Ectodermal cell (in vitro differentiated cells): ENCODE data around the gene METTL17.
"Not testable (repeated sequence)": the region's sequence is repeated elsewhere in the genome, so short reads cannot be mapped to it uniquely, and the experiment has no call there.

Experiments used
- H3K27ac ChIP-seq: 2 replicates; pipeline ENCODE4 v1.7.0; 2013; ENCODE audit warnings: mild to moderate bottlenecking, low read depth, low read length; ENCODE audit not compliant: insufficient read depth, poor library complexity, severe bottlenecking
- H3K27me3 ChIP-seq: 2 replicates; pipeline ENCODE4 v1.7.0; 2013; ENCODE audit warnings: mild to moderate bottlenecking, low read length; ENCODE audit not compliant: insufficient read depth, control insufficient read depth, poor library complexity, severe bottlenecking
- H3K36me3 ChIP-seq: one replicate; pipeline ENCODE4 v1.7.0; 2013; ENCODE audit warnings: low read length; ENCODE audit not compliant: control insufficient read depth, insufficient read depth
- H3K4me1 ChIP-seq: one replicate; pipeline ENCODE4 v1.7.0; 2013; ENCODE audit warnings: low read length; ENCODE audit not compliant: control insufficient read depth, insufficient read depth
- H3K4me3 ChIP-seq: 2 replicates; pipeline ENCODE4 v1.7.0; 2013; ENCODE audit warnings: low read depth, low read length, control low read depth; ENCODE audit not compliant: insufficient read depth
- H3K9me3 ChIP-seq: 2 replicates; pipeline ENCODE4 v1.7.0; 2013; ENCODE audit warnings: mild to moderate bottlenecking, low read length, moderate library complexity; ENCODE audit not compliant: control insufficient read depth
- WGBS, 2 experiments: methylation state at CpG; one replicate each; pipeline ENCODE4 v1.1.7; 2013; ENCODE audit warnings: missing lambda C conversion rate in 2 of 2; 5-methylcytosine and 5-hydroxymethylcytosine counted together

METTL17 gene

DNA sequence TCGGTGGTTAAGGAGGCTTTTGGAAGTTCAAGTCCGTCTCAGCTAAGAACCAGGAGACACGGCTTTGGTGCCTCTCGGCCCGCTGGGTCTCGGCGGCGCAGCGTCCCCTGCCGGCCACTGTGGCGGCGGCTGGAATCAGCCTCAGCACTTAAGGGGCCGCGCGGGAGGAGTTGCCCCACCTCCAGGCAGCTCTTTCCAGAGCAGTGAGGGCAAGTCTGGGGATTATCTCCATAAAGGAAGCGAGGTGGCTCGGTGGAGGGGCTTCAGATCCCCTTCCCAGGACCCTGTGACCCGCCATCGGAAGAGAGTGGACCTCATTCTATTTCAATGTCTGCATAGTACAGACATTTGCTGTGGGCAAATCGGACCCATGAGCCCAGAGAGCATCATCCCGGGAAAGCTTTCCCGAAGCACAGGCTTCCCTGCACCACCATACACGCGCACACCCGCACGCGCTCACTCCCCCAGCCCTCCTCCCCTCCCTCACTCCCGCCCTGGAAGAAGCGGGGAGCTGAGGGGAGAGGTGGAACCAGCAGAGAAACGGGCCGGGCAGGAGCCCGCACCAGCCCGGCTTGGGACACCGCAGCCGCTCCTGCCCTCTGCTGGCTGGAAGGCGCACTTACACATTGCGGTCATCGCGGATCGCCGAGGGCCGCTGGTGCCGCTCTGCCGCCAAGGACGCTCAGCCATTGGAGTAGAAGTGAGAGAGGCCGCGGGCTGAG is 18.6 kb upstream of the METTL17 start:
- no peaks in the 10 kb centered on the region for H3K9me3 ChIP-seq
- 0 to 1% methylated on average over 47 of the region's 47 CpGs for WGBS, 2 experiments
- H3K27ac ChIP-seq: no peak overlapping the region

DNA sequence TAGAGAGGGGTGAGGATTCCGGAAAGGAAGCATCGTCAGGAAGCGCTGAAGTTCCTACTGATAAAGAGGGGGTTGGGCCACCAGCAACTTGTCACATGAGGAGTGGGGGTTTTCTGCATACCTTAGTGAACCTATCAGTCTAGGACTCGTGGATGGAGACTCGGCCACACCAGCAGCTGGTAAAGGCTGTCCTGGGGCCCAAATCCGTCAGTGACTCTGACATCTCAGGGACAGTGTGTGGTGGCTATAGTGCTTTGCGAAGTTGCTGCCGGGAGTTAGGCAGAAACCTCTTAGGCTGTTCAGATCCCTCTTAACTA is 18.1 kb upstream of the METTL17 start:
- Histone ChIP-seq H3K27ac (no peak overlapping the region), H3K9me3 (no peaks in the 10 kb centered on the region), H3K4me3 (peak overlapping the region; percentile 66), H3K36me3 (no peaks in the 10 kb centered on the region), H3K4me1 (no peaks in the 10 kb centered on the region), H3K27me3 (peaks cover 12% of the 10 kb centered on the region)
- 22 to 24% methylated on average over 8 of the region's 8 CpGs for WGBS, 2 experiments

More for the DNA sequence above, 18.6 kb upstream of the METTL17 start:
- Histone ChIP-seq H3K4me3 (peak overlapping the region; percentile 66), H3K4me1 (no peaks in the 10 kb centered on the region), H3K36me3 (no peaks in the 10 kb centered on the region), H3K27me3 (peaks cover 12% of the 10 kb centered on the region)

DNA sequence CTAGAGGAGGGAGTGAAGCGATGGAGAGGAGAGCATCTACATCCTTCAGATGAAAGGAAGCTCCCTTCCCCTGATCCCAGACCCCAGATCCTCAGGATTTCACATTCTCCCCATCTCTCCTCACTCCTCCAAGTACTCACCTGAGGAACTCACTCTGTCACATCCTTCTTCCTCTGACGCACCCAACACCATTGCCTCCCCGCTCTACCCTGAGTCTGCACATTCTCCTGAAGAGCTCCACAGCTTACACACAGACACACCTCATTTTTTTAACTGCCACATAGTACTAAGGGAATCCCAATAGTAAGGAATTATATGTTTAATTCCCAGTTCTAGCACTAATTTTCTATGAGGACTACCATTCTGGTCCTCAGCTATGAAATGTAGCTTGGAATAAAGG is 16.3 kb upstream of the METTL17 start:
- no peak overlapping the region for H3K27ac ChIP-seq
- 97 to 100% methylated on average over 2 to 3 of the region's 3 CpGs for WGBS, 2 experiments

DNA sequence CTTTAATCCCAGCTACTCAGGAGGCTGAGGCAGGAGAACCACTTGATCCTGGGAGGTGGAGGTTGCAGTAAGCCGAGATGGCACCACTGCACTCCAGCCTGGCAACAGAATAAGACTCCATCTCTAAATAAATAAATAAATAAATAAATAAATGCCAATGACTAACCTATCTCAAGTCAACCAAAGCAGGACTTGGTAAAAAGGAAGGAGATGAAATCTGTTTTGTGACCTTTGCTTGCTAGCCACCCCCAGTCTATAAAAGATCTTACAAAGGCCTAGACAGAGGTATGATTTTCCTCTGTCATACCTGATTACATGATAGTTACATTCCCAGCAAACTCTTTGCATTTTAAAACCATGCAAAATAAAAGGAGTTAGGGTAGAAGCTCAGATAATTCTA is 13.5 kb upstream of the METTL17 start:
- H3K27me3 ChIP-seq: peaks cover 6% of the 10 kb centered on the region
- no peak overlapping the region for H3K4me3 ChIP-seq
- WGBS, 2 experiments: 80 to 91% methylated on average over 1 of the region's 1 CpG
- H3K4me1 ChIP-seq: no peaks in the 10 kb centered on the region
- H3K9me3 ChIP-seq: no peaks in the 10 kb centered on the region
- no peak overlapping the region for H3K27ac ChIP-seq
- no peaks in the 10 kb centered on the region for H3K36me3 ChIP-seq

More for the DNA sequence above, 16.3 kb upstream of the METTL17 start:
- no peaks in the 10 kb centered on the region for H3K36me3 ChIP-seq
- no peaks in the 10 kb centered on the region for H3K4me1 ChIP-seq
- H3K27me3 ChIP-seq: peaks cover 6% of the 10 kb centered on the region
- no peaks in the 10 kb centered on the region for H3K9me3 ChIP-seq
- H3K4me3 ChIP-seq: no peak overlapping the region

DNA sequence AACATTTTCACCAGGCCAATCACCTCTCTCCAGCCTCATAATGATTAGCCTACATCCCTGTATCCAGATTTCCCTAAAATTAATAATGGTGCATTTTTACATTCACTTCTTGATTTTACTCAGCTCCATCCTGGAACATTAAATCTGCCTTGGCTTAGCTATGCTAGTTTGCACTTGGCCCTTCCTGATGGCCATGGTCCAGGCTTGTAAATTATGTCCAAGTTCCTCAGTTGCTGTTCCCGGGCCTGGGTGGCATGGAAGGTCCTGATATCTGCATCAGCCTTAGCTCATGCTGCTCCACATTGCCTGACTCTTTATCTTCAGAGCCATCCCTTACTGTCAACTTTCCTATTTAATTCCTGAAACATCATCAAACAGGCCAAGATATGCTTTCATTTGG is 11.1 kb upstream of the METTL17 start:
- Histone ChIP-seq H3K36me3 (no peaks in the 10 kb centered on the region), H3K27me3 (peaks cover 2% of the 10 kb centered on the region), H3K27ac (no peak overlapping the region), H3K9me3 (no peaks in the 10 kb centered on the region), H3K4me3 (no peak overlapping the region), H3K4me1 (no peaks in the 10 kb centered on the region)
- WGBS, 2 experiments: 85 to 88% methylated on average over 1 of the region's 1 CpG

DNA sequence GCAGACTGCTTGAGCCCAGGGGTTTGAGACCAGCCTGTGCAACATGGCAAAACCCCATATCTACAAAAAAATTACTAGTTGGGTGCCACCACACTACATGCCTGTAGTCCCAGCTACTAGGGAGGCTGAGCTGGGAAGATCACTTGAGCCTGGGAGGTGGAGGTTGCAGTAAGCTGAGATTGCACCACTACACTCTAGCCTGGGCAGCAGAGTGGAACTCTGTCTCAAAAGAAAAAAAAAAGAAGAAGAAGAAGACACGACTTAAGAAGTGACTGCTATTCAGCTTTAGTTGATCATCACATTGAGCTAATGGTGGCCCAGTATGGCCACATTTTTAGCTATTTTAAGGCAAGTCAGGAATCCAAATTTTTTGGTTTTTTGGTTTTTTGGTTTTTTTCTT is 8.9 kb upstream of the METTL17 start:
- Histone ChIP-seq H3K4me1 (no peaks in the 10 kb centered on the region), H3K27ac (no peak overlapping the region), H3K36me3 (no peaks in the 10 kb centered on the region), H3K9me3 (no peaks in the 10 kb centered on the region), H3K27me3 (peaks cover 3% of the 10 kb centered on the region), H3K4me3 (no peak overlapping the region)
- 90 to 95% methylated on average over 1 of the region's 1 CpG for WGBS, 2 experiments

DNA sequence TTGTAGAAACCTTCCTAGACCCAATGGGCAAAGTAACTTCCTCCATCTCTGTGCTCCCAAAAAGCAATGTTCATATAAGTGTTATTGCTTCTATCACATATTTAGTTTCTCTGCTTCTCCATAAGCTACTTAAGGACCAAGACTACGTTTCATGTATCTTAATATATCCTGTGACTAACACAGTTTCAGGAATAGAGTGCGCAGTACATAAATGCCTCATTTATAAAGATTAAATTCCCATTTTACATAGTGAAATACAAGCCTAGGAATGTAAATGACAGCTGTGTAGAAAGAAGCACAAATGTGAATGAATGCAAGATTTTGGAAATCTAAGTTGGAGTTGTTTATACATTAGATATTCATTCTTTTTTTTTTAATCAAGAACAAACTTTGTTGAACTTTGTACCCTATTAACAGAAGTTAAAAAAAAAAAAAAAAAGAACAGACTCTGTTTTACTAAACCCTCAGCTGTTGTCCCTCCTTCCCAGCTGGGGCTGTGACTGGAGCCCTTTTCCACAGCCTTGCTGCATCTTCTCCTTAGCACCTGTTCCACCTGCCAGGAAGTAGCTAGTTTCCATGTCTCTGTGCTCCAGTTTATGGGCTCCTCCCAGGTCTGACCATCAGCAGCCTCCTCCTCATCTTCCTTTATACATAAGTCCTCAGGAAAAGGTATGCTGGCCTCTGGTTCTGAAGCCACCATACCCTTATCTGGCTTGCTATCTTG is 7.0 kb upstream of the METTL17 start:
- WGBS, 2 experiments: 88 to 93% methylated on average over 2 of the region's 2 CpGs

DNA sequence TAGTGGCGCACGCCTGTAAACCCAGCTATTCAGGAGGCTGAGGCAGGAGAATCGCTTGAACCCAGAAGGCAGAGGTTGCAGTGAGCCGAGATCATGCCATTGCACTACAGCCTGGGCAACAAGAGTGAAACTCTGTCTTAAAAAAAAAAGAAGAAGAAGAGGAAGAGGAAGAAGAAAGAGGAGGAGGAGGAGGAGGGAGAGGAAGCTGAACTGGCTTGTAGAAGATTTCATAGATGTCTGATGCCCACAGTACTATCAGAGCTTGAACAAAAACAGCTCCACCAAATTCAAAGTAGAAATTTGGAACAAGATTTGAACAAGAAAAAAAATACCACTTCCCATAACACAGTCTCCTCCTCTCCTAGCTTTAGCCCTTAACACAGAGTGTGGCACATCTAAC is 4.1 kb upstream of the METTL17 start:
- WGBS, 2 experiments: 90 to 92% methylated on average over 4 of the region's 4 CpGs
- H3K4me3 ChIP-seq, H3K9me3 ChIP-seq: not testable (repeated sequence)

More for the DNA sequence above, 7.0 kb upstream of the METTL17 start:
- Histone ChIP-seq H3K4me3 (no peak overlapping the region), H3K27ac (no peak overlapping the region), H3K36me3 (no peaks in the 10 kb centered on the region), H3K9me3 (no peaks in the 10 kb centered on the region), H3K27me3 (peaks cover 3% of the 10 kb centered on the region), H3K4me1 (no peaks in the 10 kb centered on the region)

DNA sequence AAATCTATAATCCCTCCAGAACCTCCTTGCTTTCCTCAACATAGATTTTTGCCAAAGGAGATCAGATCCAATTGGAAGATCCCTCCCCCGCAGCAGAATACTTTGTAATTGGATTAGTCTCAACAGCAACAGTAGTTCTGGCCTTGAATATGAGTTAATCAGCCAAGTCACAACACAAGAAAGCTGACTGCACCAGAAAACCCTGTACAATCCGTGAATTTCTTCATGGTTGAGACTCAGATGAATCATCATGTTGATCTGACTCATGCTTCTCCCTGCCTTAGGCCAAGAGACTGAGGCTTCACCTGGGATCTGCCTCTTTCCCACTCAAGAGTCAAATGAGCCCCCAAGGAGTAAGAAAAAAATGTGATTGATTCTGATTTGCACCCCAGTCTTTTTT is 3.0 kb upstream of the METTL17 start:
- no peaks in the 10 kb centered on the region for H3K9me3 ChIP-seq
- H3K36me3 ChIP-seq: peaks cover under 1% of the 10 kb centered on the region
- 67 to 75% methylated on average over 2 of the region's 2 CpGs for WGBS, 2 experiments
- peaks cover 5% of the 10 kb centered on the region for H3K4me1 ChIP-seq
- H3K4me3 ChIP-seq: no peak overlapping the region
- peaks cover 3% of the 10 kb centered on the region for H3K27me3 ChIP-seq
- no peak overlapping the region for H3K27ac ChIP-seq

More for the DNA sequence above, 4.1 kb upstream of the METTL17 start:
- H3K27me3 ChIP-seq, H3K4me1 ChIP-seq, H3K27ac ChIP-seq, H3K36me3 ChIP-seq: not testable (repeated sequence)

DNA sequence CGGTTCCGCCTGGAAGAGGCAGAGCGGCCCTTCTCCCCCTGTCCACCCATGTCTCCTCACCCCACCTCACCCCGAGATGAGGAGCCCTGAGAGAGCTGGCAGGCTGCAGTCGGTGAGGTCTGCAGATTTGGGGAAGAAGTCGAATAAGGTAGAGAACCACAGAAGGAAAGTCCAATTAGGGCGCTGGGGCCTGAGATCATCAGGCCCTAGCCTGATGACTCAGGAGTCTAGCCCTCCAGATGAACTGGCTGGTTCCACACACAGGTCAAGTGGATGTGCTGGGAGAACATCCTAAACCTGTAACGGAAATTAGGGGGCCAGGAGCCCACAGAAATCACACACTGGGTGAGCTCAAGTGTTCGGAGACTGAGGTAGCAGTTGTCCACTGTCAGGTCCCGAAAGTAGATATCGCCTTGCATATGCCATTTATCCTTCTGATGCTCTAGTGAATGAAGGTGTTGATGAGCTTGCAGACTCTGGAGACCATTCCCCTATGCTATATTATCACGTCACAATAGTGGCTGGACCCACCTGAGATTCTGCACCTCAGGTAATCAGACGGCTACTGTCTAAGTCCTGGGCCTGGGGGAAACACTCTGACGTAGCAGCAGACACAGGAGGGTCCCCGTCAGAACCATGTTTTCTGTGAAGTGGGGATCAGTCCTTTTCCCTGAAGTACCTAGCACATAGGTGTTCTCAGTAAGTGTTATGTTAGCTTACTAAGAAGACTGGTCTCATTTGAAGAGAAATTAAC is 886 bp upstream of the METTL17 start:
- H3K27me3 ChIP-seq: no peaks in the 10 kb centered on the region
- peak overlapping the region; percentile 29 for H3K4me3 ChIP-seq
- peaks cover 14% of the 10 kb centered on the region for H3K36me3 ChIP-seq
- H3K4me1 ChIP-seq: peaks cover 5% of the 10 kb centered on the region
- H3K9me3 ChIP-seq: no peaks in the 10 kb centered on the region
- WGBS, 2 experiments: 91 to 93% methylated on average over 14 to 15 of the region's 15 CpGs
- H3K27ac ChIP-seq: peak overlapping the region; percentile 36
